ENCODE measurements around the gene SLC5A1.
"Not testable (repeated sequence)": the region's sequence is repeated elsewhere in the genome, so short reads cannot be mapped to it uniquely, and the experiment has no call there.

GRCh38 chr22:32140688-32141087 lies 97.6 kb downstream of the SLC5A1 start:
- TF ChIP-seq CTCF (IDR thresholded peaks at IDR 0.05), result peak in 2 of 6 experiments; percentile 20 to 28
- not testable (repeated sequence) for TF ChIP-seq POLR2A (IDR thresholded peaks at IDR 0.05)
